Left colon (tissue), 2 donors: ENCODE data around the gene PNMA8B. TPM values are rescaled to one million over a fixed set of nuclear protein-coding genes. Genes with fewer than 3 reads are reported as not detected.
A peak's percentile ranks its signal among the peaks of the same experiment; 100 is the strongest.

ENCODE experiments used
- ATAC-seq: fragments of 200-7000 bp; cut with Tn5 transposase; one replicate; pipeline ENCODE4 v1.9.1; 2020; ENCODE audit warnings: mild to moderate bottlenecking, moderate library complexity
- DNase-seq, 2 donors: peaks; one replicate each; pipeline ENCODE4 v3.0.0-alpha.2; 2020
- intact Hi-C, 2 donors: fragments of 100-400 bp; cut with DNase I in 1 of 2; cut with micrococcal nuclease in 1 of 2; formaldehyde crosslinking; loops; one replicate each; pipeline versions ENCODE4 v1.11.2 to v1.14.0; 2022; cut with DNase I, micrococcal nuclease
- total RNA-seq, 2 donors: library from RNA; stranded (reverse); fragmentation: NEBNext Ultra II Directional; extraction: Animal tissue kit (Norgen Biotek cat#: 25700); gene quantifications; one replicate each; pipeline ENCODE4 v1.2.1, GENCODE V29; 2021
- donor health status: DM: no; HTN: no; CAD: no.
- donor health status: DM: yes; HTN: yes; CAD: no.

The PNMA8B gene
- total RNA-seq, 2 donors from 2014 or later = 0.21 to 0.61 TPM

GRCh38 chr19:46490774-46491173, 4.9 kb downstream of the PNMA8B start:
- ATAC-seq (no peak), DNase-seq (no peak)
- intact Hi-C loops = no loop called here

- intact Hi-C loops = loop anchor here (5.0 kb wide), 2 partner anchors 87 to 207 kb away; no protein-coding TSS in a partner anchor
- DNase-seq (no peak), ATAC-seq (peak; percentile 50)
Observed at GRCh38 chr19:46489445-46490272, 6.0 kb downstream of the PNMA8B start.

- ATAC-seq (no peak), DNase-seq (no peak)
- intact Hi-C loops = loop anchor here (5.0 kb wide), 2 partner anchors 86 to 206 kb away; no protein-coding TSS in a partner anchor
Observed at GRCh38 chr19:46488551-46488950, 7.1 kb downstream of the PNMA8B start.

GRCh38 chr19:46487802-46488445, 7.7 kb downstream of the PNMA8B start:
- peak; percentile 83 for ATAC-seq
- peak in 1 of 2 donors; percentile 75 for DNase-seq
- intact Hi-C loops = loop anchor here (5.0 kb wide), 2 partner anchors 86 to 206 kb away; no protein-coding TSS in a partner anchor

- intact Hi-C loops = loop anchor here (5.0 kb wide), 2 partner anchors 85 to 205 kb away; no protein-coding TSS in a partner anchor
- ATAC-seq = no peak
- no peak for DNase-seq
Observed at GRCh38 chr19:46487178-46487801, 8.4 kb downstream of the PNMA8B start.

GRCh38 chr19:46486358-46486757, 9.3 kb downstream of the PNMA8B start:
- no peak for DNase-seq
- intact Hi-C loops = loop anchor here (5.0 kb wide), 2 partner anchors 84 to 204 kb away; no protein-coding TSS in a partner anchor
- ATAC-seq = no peak

GRCh38 chr19:46484656-46485055, 11.0 kb downstream of the PNMA8B start:
- DNase-seq (no peak), ATAC-seq (no peak)
- intact Hi-C loops = loop anchor here (2.0 to 5.0 kb wide), 3 partner anchors 82 to 202 kb away; no protein-coding TSS in a partner anchor

- DNase-seq (no peak), ATAC-seq (no peak)
- intact Hi-C loops = no loop called here
Observed at GRCh38 chr19:46482631-46483030, 13.0 kb downstream of the PNMA8B start.

GRCh38 chr19:46481947-46482346, 13.7 kb downstream of the PNMA8B start:
- ATAC-seq (no peak), DNase-seq (no peak)
- intact Hi-C loops = no loop called here

GRCh38 chr19:46481223-46481848, 14.3 kb downstream of the PNMA8B start:
- ATAC-seq (no peak), DNase-seq (no peak)
- intact Hi-C loops = no loop called here

GRCh38 chr19:46480415-46480814, 15.3 kb downstream of the PNMA8B start:
- DNase-seq (no peak), ATAC-seq (no peak)
- intact Hi-C loops = no loop called here

GRCh38 chr19:46478356-46478986, 17.2 kb downstream of the PNMA8B start:
- no peak for ATAC-seq
- intact Hi-C loops = no loop called here
- no peak for DNase-seq

GRCh38 chr19:46475986-46476385, 19.7 kb downstream of the PNMA8B start:
- intact Hi-C loops = no loop called here
- no peak for DNase-seq
- no peak for ATAC-seq

- no peak for DNase-seq
- ATAC-seq = no peak
- intact Hi-C loops = no loop called here
Observed at GRCh38 chr19:46474211-46474610, 21.5 kb downstream of the PNMA8B start.

- intact Hi-C loops = no loop called here
- no peak for ATAC-seq
- no peak for DNase-seq
Observed at GRCh38 chr19:46472592-46472991, 23.1 kb downstream of the PNMA8B start.

GRCh38 chr19:46471811-46472543, 23.7 kb downstream of the PNMA8B start:
- no peak for ATAC-seq

GRCh38 chr19:46471116-46471733, 24.4 kb downstream of the PNMA8B start, which contains the start of gene PNMA8A:
Gene PNMA8A, minus strand, starts transcription at chr19:46471563. Its CDS starts 528 bp downstream, at chr19:46471035.
- intact Hi-C loops = no loop called here
- no peak for ATAC-seq
- DNase-seq = peak in 1 of 2 donors; percentile 25

More at GRCh38 chr19:46471811-46472543, 23.7 kb downstream of the PNMA8B start:
- DNase-seq = no peak
- intact Hi-C loops = no loop called here
